GM18505 (cell line): ENCODE data around the gene ETFA.

ENCODE experiments used
- ATAC-seq: cut with Tn5 transposase; IDR thresholded peaks from one replicate; pipeline ENCODE4 v1.9.1; 2021; ENCODE audit not compliant: unreplicated experiment
- POLR2A ChIP-seq: IDR thresholded peaks from 4 replicates; pipeline ENCODE4 v1.6.1; 2011; ENCODE audit warnings: borderline replicate concordance; ENCODE audit not compliant: insufficient read depth, insufficient read length; ENCODE audit errors: extremely low read depth

The ETFA gene

GRCh38 chr15:76336254-76337058, 25.2 kb upstream of the ETFA start, which contains the start of gene ISL2:
Gene ISL2 (plus strand): TSS chr15:76336773. CDS start chr15:76336884, 111 bp downstream.
- TF ChIP-seq POLR2A, result peak; percentile 82
- peak; percentile 53 for ATAC-seq

GRCh38 chr15:76335307-76336253, 24.3 kb upstream of the ETFA start:
- no peak for ATAC-seq
- peak; percentile 10 for TF ChIP-seq POLR2A

DNA sequence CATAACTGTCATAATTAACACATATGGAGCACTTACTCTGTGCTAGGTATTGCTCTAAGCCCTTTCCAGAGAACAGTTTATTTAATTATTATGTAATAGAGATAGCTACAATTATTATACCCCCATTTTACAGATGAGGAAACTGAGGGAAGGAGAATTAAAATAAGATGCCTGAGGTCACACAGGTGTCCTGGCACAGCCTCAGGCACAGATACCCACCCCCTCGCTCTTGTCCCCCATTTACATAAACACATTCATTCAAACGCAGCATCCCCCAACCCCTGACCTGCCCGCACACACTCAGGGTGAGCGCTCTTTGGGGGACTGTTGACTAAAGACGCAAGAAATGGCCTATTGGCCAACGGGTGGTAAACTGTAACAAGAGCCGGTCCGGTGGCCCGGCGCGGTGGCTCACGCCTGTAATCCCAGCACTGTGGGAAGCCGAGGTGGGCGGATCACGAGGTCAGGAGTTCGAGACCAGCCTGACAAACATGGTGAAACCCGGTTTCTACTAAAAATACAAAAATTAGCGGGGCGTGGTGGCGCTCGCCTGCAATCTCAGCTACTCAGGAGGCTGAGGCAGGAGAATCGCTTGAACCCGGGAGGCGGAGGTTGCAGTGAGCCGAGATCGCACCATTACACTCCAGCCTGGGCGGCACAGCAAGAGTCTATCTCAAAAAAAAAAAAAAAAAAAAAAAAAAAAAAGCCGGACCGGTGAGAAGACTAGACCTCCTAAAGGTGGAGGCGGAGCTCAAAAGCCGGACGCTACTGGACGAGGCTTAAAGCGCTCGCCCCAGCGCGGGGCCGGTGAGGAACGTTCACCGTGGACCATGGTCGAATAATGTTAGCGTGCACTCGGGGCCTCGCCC, 23.4 kb upstream of the ETFA start:
- no peak for TF ChIP-seq POLR2A

DNA sequence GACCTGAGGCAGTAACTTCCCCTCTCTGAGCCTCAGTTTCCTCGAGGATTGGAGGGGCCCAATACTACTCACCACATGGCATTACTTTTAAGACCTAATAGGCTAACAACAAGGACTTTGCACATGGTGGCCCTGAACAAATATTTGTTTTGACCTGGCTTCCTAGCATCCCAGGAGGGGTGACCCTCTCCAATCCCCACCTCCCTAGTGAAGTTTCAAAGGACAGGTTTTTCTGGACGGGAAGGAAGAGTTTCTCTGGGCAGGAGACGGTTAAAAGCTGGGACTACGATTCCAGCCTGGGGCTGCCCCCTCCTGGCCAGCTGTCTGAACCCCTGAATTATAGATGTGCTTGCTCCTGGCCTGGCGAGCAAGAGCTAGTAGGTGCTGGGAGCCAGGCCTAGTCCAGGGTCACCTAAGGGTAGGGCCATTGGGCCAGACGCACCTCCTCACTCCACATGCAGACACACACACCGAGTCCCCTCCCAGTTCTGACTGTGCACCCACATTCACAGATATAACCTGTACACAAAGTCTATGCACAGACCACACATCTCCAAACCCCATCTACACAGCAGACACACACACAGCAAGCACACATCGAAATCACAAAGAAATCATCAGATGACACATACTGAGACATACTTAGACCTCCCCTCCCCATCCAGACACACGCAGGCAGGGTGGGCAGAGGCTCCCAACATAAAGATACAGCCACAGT, 22.6 kb upstream of the ETFA start:
- TF ChIP-seq POLR2A, result no peak
- no peak for ATAC-seq

More for the DNA sequence above, 23.4 kb upstream of the ETFA start:
- ATAC-seq, result no peak

DNA sequence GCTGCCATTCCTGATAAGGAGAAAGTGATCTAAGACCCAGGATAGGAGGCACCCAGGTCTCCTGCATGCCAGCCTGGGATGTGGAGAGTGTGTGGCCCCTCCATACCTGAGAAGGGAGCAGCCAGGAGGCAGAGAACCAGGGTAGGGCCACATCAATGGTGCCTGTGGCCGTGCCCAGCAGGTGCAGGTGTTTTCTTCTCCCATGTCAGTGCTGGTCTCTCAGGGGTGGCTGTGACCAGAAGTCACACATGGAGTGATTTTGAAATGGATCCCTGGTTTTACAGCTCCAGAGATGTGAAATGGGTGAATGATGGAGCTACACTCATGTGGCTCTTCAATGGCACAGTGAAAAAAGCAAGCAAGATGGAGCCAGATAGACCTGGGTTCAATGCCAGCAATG, 22.0 kb upstream of the ETFA start:
- TF ChIP-seq POLR2A, result no peak
- ATAC-seq, result no peak

GRCh38 chr15:76332796-76333195, 21.5 kb upstream of the ETFA start:
- TF ChIP-seq POLR2A, result no peak
- ATAC-seq, result no peak

- no peak for TF ChIP-seq POLR2A
- ATAC-seq, result no peak
These were observed 18.9 kb upstream of the ETFA start for GRCh38 chr15:76330080-76330680.

DNA sequence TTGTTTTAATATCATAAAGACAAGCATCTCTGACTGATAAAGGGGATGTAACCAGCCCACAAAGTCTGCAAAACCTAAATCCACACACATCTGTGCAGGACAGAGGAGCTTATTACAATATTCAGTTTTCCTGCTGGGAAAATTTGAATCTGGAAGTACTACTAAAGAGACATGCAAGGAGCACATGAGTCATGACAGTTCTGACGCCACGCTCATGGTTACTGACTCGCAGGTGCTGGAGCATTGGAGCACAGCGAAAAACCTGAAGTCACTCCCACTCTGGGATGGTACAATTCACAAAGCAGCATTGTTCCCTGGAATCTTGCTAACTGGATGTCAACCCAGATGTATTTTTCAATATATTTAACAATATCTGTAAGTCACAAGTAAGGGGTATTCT, 17.7 kb upstream of the ETFA start:
- no peak for ATAC-seq
- no peak for TF ChIP-seq POLR2A

DNA sequence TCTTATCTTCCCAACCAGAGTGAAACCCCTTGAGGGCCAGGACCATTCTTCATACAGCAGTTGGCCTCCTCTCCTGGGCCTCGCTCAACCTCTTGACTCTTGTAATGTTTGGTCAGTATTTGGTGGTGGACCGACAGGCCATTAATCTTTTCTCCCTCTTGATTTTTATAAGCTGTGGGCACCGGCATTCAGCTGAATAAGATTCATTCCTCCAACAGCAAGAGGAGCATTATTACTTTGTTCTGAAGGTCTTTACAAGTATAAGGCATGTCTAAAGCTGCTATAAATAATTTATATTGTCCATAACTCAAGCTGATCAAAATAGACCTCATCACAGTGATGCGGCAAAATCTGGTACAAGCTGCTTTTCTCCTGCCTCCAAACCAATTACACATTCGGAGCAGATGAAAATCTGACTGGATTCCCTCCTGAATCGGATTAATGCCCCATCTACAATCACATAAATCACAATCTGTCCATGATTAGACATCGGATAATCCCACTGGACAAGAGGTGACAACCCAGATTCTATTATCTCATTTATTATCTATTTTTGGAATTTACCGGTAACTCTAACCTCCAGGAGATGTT, 16.9 kb upstream of the ETFA start:
- TF ChIP-seq POLR2A, result no peak

GRCh38 chr15:76327191-76328105, 16.2 kb upstream of the ETFA start:
- no peak for TF ChIP-seq POLR2A
- ATAC-seq, result no peak

More for the DNA sequence above, 16.9 kb upstream of the ETFA start:
- no peak for ATAC-seq
